Astrocyte (in vitro differentiated cells and primary cell): ENCODE measurements around the gene KAT7.

Experiments
- CTCF ChIP-seq: IDR thresholded peaks from 2 replicates; pipeline ENCODE4 v1.5.1; 2011; ENCODE audit warnings: low read depth, mild to moderate bottlenecking, inconsistent platforms, low read length, moderate library complexity; ENCODE audit not compliant: insufficient read depth
- EZH2 ChIP-seq: IDR thresholded peaks from 2 replicates; pipeline ENCODE4 v1.6.1; 2012; ENCODE audit warnings: mild to moderate bottlenecking, low read length, inconsistent platforms; ENCODE audit not compliant: insufficient read depth

GRCh38 chr17:49874911-49875310, 86.4 kb downstream of the KAT7 start:
- no peak for TF ChIP-seq CTCF
- TF ChIP-seq EZH2: no peak
